Liver (tissue), 9 donors: ENCODE measurements around the gene PSMD6. TPM values are rescaled to one million over a fixed set of nuclear protein-coding genes. Genes with fewer than 3 reads are reported as not detected.

ENCODE experiments used
- DNase-seq: peaks from one replicate; pipeline ENCODE4 v3.0.0-alpha.2; 2017; ENCODE audit warnings: low spot score
- H3K27ac ChIP-seq, 2 donors: one replicate each; pipeline ENCODE4 v1.7.0; 2013; ENCODE audit warnings: inconsistent platforms in 2 of 2, low read length in 2 of 2, control low read depth in 1 of 2, low read depth in 1 of 2, mild to moderate bottlenecking in 1 of 2
- H3K27me3 ChIP-seq, 4 donors: one replicate each; pipeline versions ENCODE4 v1.6.1 to v1.7.0; 2013; ENCODE audit warnings: low read length in 3 of 4, inconsistent platforms in 1 of 4, mild to moderate bottlenecking in 1 of 4, moderate library complexity in 1 of 4; ENCODE audit not compliant: control insufficient read depth in 4 of 4, insufficient read depth in 4 of 4
- H3K36me3 ChIP-seq, 4 donors: one replicate each; pipeline versions ENCODE4 v1.6.1 to v1.7.0; 2013; ENCODE audit warnings: low read length in 3 of 4, mild to moderate bottlenecking in 3 of 4, low read depth in 1 of 4, moderate library complexity in 1 of 4; ENCODE audit not compliant: control insufficient read depth in 4 of 4, insufficient read depth in 3 of 4
- H3K4me1 ChIP-seq, 4 donors: one replicate each; pipeline versions ENCODE4 v1.6.1 to v1.7.0; 2013; ENCODE audit warnings: low read length in 3 of 4, mild to moderate bottlenecking in 3 of 4, moderate library complexity in 1 of 4; ENCODE audit not compliant: control insufficient read depth in 4 of 4, insufficient read depth in 4 of 4
- H3K4me3 ChIP-seq, 3 donors: one replicate each; pipeline versions ENCODE4 v1.6.1 to v1.7.0; 2013; ENCODE audit warnings: low read length in 3 of 3, control low read depth in 1 of 3, low read depth in 1 of 3, mild to moderate bottlenecking in 1 of 3
- H3K9ac ChIP-seq, 2 donors: one replicate each; pipeline ENCODE4 v1.7.0; 2013; ENCODE audit warnings: low read length in 2 of 2, mild to moderate bottlenecking in 2 of 2, moderate library complexity in 2 of 2, control low read depth in 1 of 2, low read depth in 1 of 2
- H3K9me3 ChIP-seq, 4 donors: one replicate each; pipeline versions ENCODE4 v1.6.1 to v1.7.0; 2013; ENCODE audit warnings: low read length in 3 of 4; ENCODE audit not compliant: control insufficient read depth in 4 of 4
- CTCF ChIP-seq: fragments of 150-350 bp; IDR thresholded peaks from 2 replicates; pipeline ENCODE4 v1.5.1; 2017; ENCODE audit warnings: improper control_type of control experiment, low read depth, low read length; ENCODE audit not compliant: missing input control
- EGR1 ChIP-seq, 2 donors: IDR thresholded peaks; 2 replicates each; pipeline ENCODE4 v1.6.1; 2016 to 2018; ENCODE audit warnings: antibody characterized with exemption in 2 of 2, low read depth in 2 of 2
- FOXA1 ChIP-seq: IDR thresholded peaks from 2 replicates; pipeline ENCODE4 v1.6.1; 2016; ENCODE audit warnings: antibody characterized with exemption
- FOXA2 ChIP-seq: IDR thresholded peaks from 2 replicates; pipeline ENCODE4 v1.6.1; 2016; ENCODE audit warnings: antibody characterized with exemption
- GABPA ChIP-seq, 2 donors: IDR thresholded peaks in 1 of 2; conservative IDR thresholded peaks in 1 of 2; 2 replicates each; pipeline ENCODE4 v1.6.1; 2016; ENCODE audit warnings: antibody characterized with exemption in 2 of 2, mild to moderate bottlenecking in 1 of 2, moderate library complexity in 1 of 2
- HNF4A ChIP-seq, 2 donors: conservative IDR thresholded peaks; 2 replicates each; pipeline ENCODE4 v1.6.1; 2016; ENCODE audit warnings: antibody characterized with exemption in 2 of 2, mild to moderate bottlenecking in 2 of 2
- HNF4G ChIP-seq: IDR thresholded peaks from 2 replicates; pipeline ENCODE4 v1.6.1; 2016; ENCODE audit warnings: antibody characterized with exemption
- JUND ChIP-seq, 2 donors: IDR thresholded peaks; 2 replicates each; pipeline ENCODE4 v1.6.1; 2016; ENCODE audit warnings: antibody characterized with exemption in 2 of 2
- MAX ChIP-seq: IDR thresholded peaks from 2 replicates; pipeline ENCODE4 v1.6.1; 2016; ENCODE audit warnings: antibody characterized with exemption
- NR2F2 ChIP-seq: IDR thresholded peaks from 2 replicates; pipeline ENCODE4 v1.6.1; 2016; ENCODE audit warnings: antibody characterized with exemption
- SP1 ChIP-seq: IDR thresholded peaks from 2 replicates; pipeline ENCODE4 v1.6.1; 2018; ENCODE audit warnings: antibody characterized with exemption, mild to moderate bottlenecking
- TAF1 ChIP-seq: conservative IDR thresholded peaks from 2 replicates; pipeline ENCODE4 v1.6.1; 2016; ENCODE audit warnings: antibody characterized with exemption, mild to moderate bottlenecking
- YY1 ChIP-seq: IDR thresholded peaks from 2 replicates; pipeline ENCODE4 v1.6.1; 2016; ENCODE audit warnings: antibody characterized with exemption, mild to moderate bottlenecking
- WGBS: extraction: QIAGEN DNeasy Blood & Tissue Kit; methylation state at CpG from one replicate; pipeline ENCODE4 v1.1.7; 2013; 5-methylcytosine and 5-hydroxymethylcytosine counted together
- polyA plus RNA-seq, 2 donors: library from polyadenylated mRNA; stranded (reverse) in 1 of 2; unstranded in 1 of 2; fragments of 200-250 nt in 1 of 2; fragments of >200 nt in 1 of 2; fragmentation: Nextera tagmentation in 1 of 2; extraction: Ambion mirVana in 1 of 2; gene quantifications; one replicate each; pipeline versions ENCODE4 v1.2.1 to v1.2.3, GENCODE V29; 2013 to 2015
- total RNA-seq, 2 donors: library from RNA; depleted of rRNA; stranded (reverse); fragments of >200 nt; gene quantifications; one replicate each; pipeline ENCODE4 v1.2.3, GENCODE V29; 2014
- TF ChIP-seq, protein P1 (sequence below): IDR thresholded peaks from 2 replicates; pipeline ENCODE4 v1.6.1; 2016; ENCODE audit warnings: antibody characterized with exemption
- TF ChIP-seq, protein P2 (sequence below): IDR thresholded peaks from 2 replicates; pipeline ENCODE4 v1.6.1; 2016; ENCODE audit warnings: antibody characterized with exemption, mild to moderate bottlenecking
- TF ChIP-seq, protein P3 (sequence below): IDR thresholded peaks from 2 replicates; pipeline ENCODE4 v1.6.1; 2016; ENCODE audit warnings: antibody characterized with exemption
- donor health status: healthy.
- donor health status: healthy.
- donor health status: healthy.
- donor health status: healthy.
- donor health status: healthy.

Gene PSMD6
- total and polyA plus RNA-seq, 4 donors = 49.3 to 72.7 (median 54.9) TPM

DNA sequence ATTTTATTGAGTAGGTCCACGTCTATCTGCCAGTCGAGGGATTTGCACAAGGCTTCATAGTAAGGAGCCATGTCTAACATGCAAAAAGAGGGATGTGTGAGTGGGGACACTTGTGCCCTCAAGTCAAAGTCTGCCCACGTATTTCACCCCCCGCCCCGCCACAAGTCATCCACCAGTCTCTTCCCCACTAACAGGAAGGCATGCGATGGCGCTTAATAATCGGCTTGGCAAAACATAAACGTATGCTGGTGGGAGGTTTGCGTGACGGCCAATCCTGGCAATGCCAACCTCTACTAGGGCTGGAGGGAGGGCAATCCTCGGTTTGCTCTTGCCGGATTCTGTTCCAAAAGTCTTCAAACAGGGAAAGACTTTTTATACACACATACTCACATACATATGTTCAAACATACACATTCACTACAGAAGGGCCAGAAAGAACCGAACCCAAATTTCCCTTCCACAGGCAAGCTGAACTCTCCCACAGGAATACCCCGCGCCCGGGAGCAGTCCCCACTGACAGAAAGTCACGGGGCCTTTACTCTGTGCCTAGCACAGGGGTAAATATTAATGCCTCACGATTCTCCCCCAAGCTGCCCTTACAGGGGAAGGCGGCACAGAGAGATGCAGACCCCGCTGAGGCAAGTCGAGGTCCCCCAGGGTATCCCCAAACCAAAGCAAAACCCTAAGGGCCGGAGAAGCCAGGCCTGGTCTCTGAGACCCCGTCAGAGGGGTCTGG, 675 bp downstream of the PSMD6 start:
- no peak for DNase-seq
- no peaks in the 10 kb centered on the region for H3K9me3 ChIP-seq
- peaks cover 0 to 4% (median 0%) of the 10 kb centered on the region in 4 donors for H3K27me3 ChIP-seq
- peaks cover 3 to 17% (median 16%) of the 10 kb centered on the region in 4 donors for H3K36me3 ChIP-seq
- WGBS = 14% methylated on average over 24 of the region's 24 CpGs
- H3K4me3 ChIP-seq = peak overlapping the region; percentile 80 to 99 (median 98)
- H3K27ac ChIP-seq = peak overlapping the region; percentile 64
- H3K9ac ChIP-seq = peak overlapping the region; percentile 90
- H3K4me1 ChIP-seq = peaks cover 7 to 17% (median 12%) of the 10 kb centered on the region in 4 donors
- TF ChIP-seq GABPA (IDR thresholded peaks at IDR 0.05 in 1 of 2, conservative IDR thresholded peaks at IDR 0.05 in 1 of 2) (no peak), FOXA2 (no peak), FOXA1 (no peak), SP1 (no peak), HNF4A (conservative IDR thresholded peaks at IDR 0.05) (peak in 1 of 2 donors; percentile 9), JUND (IDR thresholded peaks at IDR 0.05) (no peak), YY1 (no peak)
- TF ChIP-seq, protein P1, sequence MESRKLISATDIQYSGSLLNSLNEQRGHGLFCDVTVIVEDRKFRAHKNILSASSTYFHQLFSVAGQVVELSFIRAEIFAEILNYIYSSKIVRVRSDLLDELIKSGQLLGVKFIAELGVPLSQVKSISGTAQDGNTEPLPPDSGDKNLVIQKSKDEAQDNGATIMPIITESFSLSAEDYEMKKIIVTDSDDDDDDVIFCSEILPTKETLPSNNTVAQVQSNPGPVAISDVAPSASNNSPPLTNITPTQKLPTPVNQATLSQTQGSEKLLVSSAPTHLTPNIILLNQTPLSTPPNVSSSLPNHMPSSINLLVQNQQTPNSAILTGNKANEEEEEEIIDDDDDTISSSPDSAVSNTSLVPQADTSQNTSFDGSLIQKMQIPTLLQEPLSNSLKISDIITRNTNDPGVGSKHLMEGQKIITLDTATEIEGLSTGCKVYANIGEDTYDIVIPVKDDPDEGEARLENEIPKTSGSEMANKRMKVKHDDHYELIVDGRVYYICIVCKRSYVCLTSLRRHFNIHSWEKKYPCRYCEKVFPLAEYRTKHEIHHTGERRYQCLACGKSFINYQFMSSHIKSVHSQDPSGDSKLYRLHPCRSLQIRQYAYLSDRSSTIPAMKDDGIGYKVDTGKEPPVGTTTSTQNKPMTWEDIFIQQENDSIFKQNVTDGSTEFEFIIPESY = no peak

GRCh38 chr3:64021922-64022321, 1.4 kb downstream of the PSMD6 start:
- H3K4me3 ChIP-seq = peak overlapping the region; percentile 80 to 99 (median 98)
- H3K27me3 ChIP-seq = peaks cover 0 to 1% (median 0%) of the 10 kb centered on the region in 4 donors
- no peak for DNase-seq
- H3K4me1 ChIP-seq = peaks cover 7 to 17% (median 12%) of the 10 kb centered on the region in 4 donors
- 83% methylated on average over 6 of the region's 6 CpGs for WGBS
- no peaks in the 10 kb centered on the region for H3K9me3 ChIP-seq
- no peak overlapping the region for H3K27ac ChIP-seq
- H3K9ac ChIP-seq = no peak overlapping the region
- peaks cover 8 to 23% (median 22%) of the 10 kb centered on the region in 4 donors for H3K36me3 ChIP-seq
- TF ChIP-seq SP1 = no peak
- no peak for TF ChIP-seq YY1
- no peak for TF ChIP-seq MAX
- TF ChIP-seq FOXA1 = no peak
- TF ChIP-seq CTCF = no peak
- no peak for TF ChIP-seq HNF4G
- no peak for TF ChIP-seq JUND (IDR thresholded peaks at IDR 0.05)
- no peak for TF ChIP-seq GABPA (IDR thresholded peaks at IDR 0.05 in 1 of 2, conservative IDR thresholded peaks at IDR 0.05 in 1 of 2)
- TF ChIP-seq TAF1 = no peak
- TF ChIP-seq EGR1 (IDR thresholded peaks at IDR 0.05; ENCODE audit: low read depth in 2 of 2) = no peak
- TF ChIP-seq, protein P2, sequence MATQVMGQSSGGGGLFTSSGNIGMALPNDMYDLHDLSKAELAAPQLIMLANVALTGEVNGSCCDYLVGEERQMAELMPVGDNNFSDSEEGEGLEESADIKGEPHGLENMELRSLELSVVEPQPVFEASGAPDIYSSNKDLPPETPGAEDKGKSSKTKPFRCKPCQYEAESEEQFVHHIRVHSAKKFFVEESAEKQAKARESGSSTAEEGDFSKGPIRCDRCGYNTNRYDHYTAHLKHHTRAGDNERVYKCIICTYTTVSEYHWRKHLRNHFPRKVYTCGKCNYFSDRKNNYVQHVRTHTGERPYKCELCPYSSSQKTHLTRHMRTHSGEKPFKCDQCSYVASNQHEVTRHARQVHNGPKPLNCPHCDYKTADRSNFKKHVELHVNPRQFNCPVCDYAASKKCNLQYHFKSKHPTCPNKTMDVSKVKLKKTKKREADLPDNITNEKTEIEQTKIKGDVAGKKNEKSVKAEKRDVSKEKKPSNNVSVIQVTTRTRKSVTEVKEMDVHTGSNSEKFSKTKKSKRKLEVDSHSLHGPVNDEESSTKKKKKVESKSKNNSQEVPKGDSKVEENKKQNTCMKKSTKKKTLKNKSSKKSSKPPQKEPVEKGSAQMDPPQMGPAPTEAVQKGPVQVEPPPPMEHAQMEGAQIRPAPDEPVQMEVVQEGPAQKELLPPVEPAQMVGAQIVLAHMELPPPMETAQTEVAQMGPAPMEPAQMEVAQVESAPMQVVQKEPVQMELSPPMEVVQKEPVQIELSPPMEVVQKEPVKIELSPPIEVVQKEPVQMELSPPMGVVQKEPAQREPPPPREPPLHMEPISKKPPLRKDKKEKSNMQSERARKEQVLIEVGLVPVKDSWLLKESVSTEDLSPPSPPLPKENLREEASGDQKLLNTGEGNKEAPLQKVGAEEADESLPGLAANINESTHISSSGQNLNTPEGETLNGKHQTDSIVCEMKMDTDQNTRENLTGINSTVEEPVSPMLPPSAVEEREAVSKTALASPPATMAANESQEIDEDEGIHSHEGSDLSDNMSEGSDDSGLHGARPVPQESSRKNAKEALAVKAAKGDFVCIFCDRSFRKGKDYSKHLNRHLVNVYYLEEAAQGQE = no peak
- no peak for TF ChIP-seq NR2F2
- TF ChIP-seq, protein P3, sequence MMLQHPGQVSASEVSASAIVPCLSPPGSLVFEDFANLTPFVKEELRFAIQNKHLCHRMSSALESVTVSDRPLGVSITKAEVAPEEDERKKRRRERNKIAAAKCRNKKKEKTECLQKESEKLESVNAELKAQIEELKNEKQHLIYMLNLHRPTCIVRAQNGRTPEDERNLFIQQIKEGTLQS = no peak
- TF ChIP-seq FOXA2 = no peak
